ENCODE results near the gene PRIMPOL.
"Not testable (repeated sequence)": the region's sequence is repeated elsewhere in the genome, so short reads cannot be mapped to it uniquely, and the experiment has no call there.

The PRIMPOL gene, protein sequence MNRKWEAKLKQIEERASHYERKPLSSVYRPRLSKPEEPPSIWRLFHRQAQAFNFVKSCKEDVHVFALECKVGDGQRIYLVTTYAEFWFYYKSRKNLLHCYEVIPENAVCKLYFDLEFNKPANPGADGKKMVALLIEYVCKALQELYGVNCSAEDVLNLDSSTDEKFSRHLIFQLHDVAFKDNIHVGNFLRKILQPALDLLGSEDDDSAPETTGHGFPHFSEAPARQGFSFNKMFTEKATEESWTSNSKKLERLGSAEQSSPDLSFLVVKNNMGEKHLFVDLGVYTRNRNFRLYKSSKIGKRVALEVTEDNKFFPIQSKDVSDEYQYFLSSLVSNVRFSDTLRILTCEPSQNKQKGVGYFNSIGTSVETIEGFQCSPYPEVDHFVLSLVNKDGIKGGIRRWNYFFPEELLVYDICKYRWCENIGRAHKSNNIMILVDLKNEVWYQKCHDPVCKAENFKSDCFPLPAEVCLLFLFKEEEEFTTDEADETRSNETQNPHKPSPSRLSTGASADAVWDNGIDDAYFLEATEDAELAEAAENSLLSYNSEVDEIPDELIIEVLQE

DNA sequence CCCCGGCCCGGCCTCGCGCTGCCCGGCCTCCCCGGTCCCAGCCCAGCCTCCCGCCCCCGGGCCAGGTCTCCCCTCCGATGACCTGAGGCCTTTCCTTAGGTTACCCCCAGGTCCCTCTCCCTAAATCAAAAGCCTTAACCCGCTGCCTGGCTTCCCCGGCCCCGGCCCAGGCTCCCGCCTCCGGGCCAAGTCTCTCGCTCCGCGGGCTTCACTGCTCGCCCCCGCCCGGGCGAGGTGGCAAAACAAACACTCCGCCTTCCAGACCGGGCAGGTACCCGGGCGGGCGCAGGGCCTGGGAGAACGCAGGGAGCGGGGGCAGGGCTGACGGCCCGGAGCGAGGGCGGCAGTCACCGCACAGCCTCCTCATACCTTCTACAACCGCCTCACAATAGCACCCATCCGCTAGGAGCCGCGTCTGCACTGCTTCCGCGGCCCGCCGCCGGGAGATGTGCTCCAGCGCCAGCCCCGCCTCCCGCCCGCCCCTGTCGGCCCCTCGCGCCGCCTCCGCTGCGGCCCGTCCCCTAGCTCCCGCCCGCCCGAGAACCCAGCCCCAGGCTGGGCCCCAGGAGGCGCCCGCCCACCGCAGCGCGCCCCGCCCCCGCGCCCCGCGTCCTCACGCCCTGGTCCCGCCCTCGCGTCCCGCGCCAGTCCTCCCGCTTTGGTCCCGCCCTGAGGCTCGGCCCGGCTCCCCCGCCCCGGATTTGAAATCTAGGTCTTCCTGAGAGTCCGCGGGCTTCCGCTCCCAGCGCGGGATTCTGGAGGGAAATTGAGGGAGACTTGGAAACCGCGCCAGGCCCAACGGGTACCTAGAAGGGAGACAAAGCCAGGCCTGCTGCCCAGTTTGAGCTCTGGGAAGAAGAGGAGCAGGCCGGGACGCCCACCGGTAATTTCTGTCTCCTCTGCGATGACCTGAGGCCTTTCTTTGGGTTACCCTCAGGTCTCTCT, at the start of gene PRIMPOL, which contains the start of gene CASP3:
Gene PRIMPOL, plus strand, starts transcription at position 713 of the 945 bp plus-strand sequence. CDS start 7,403 bp downstream, outside the sequence.
Gene CASP3, minus strand, starts transcription at position 422 of the 945 bp plus-strand sequence. CDS start 10,994 bp downstream, outside the sequence.
- DNase-seq = peak; percentile 81

DNA sequence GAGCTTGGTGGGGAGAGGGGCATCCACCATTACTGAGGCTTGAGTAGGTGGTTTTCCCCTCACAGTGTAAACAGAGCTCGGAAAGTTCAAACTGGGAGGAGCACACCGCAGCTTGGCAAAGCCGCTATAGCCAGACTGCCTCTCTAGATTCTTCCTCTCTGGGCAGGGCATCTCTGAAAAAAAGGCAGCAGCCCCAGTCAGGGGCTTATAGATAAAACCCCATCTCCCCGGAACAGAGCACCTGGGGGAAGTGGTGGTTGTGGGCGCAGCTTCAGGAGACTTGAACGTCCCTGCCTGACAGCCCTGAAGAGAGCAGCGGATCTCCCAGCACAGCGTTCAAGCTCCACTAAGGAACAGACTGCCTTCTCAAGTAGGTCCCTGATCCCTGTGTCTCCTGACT, 48.6 kb upstream of the PRIMPOL start:
- not testable (repeated sequence) for DNase-seq

DNA sequence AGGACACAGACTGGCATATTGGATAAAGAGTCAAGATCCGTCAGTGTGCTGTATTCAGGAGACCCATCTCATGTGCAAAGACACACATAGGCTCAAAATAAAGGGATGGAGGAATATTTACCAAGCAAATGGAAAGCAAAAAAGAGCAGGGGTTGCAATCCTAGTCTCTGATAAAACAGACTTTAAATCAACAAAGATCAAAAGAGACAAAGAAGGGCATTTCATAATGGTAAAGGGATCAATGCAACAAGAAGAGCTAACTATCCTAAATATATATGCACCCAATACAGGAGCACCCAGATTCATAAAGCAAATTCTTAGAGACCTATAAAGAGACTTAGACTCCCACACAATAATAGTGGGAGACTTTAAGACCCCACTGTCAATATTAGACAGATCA, 46.7 kb upstream of the PRIMPOL start:
- not testable (repeated sequence) for DNase-seq

GRCh38 chr4:184607429-184607828, 42.1 kb upstream of the PRIMPOL start:
- not testable (repeated sequence) for DNase-seq

DNA sequence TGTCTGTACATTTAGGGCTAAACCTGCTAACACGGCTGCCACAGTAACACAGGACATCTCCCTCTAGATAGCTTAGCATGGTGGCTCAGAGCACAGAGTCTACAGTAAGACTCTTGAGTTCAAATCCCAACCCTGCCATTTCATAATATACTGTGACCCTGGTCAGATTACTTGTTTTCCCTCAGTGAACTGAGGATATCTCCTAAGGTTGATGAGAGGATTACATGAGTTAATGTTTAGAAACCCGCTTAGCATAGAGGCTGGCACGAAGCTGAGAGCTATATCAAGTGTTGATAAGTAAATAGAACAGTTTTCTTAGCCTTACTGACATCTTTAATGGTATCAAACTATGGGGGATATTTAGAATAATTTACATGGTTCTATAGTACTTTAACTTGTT, 37.5 kb upstream of the PRIMPOL start:
- no peak for DNase-seq

DNA sequence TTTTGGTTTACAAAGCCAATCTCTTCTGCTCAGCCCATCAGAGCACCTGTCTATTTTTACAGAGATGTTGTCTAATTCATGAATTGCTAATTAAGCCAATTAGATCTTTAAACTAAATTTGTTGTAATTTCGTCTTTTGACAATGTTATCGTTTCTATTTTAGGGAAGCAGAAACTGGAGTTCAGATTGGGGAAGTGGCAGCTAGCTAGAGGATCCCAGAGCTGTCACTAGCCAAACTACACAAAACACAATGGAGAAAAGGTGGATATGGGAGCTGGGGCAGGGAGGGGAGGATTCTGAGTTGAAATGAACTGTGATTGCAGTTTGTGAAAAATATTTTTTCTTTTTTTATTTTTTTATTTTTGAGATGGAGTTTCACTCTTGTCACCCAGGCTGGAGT, 36.1 kb upstream of the PRIMPOL start:
- DNase-seq = no peak

DNA sequence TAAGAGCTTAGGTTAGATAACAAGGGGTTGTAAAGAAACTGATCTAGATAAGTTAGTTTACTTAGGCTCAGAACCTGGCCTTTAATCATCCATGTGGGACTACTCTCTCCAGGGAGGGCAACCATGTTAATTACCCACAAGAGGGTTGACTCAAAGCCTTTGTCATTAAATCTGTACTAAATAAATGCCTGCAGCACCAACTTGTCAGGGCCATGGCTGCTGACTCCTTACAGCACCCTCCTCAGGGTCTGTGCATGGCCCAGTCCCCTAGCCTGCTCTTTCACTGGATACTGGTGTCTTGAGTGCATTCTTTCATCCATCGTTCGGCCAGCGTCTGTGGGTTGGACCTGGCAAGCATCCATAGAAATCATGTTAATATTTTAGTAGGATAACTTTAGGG, 35.0 kb upstream of the PRIMPOL start:
- no peak for DNase-seq

GRCh38 chr4:184616168-184616567, 33.4 kb upstream of the PRIMPOL start:
- DNase-seq = not testable (repeated sequence)

- DNase-seq = no peak
These were observed 32.6 kb upstream of the PRIMPOL start for GRCh38 chr4:184616633-184617551.

GRCh38 chr4:184617600-184618196, 31.8 kb upstream of the PRIMPOL start:
- DNase-seq = no peak

- DNase-seq = no peak
These were observed 29.2 kb upstream of the PRIMPOL start for GRCh38 chr4:184620212-184620867.

- DNase-seq = no peak
These were observed 28.0 kb upstream of the PRIMPOL start for GRCh38 chr4:184621518-184621917.

DNA sequence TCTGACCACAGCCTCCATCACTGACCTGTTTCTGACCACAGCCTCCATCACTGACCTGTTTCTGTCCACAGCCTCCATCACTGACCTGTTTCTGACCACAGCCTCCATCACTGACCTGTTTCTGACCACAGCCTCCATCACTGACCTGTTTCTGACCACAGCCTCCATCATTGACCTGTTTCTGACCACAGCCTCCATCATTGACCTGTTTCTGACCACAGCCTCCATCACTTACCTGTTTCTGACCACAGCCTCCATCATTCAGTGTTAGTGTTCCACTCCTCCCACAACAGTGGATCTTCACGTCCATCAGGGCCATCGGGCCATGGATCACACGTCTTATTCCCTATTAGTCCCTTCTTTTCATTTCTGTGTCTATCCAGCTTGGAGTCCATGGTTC, 25.0 kb upstream of the PRIMPOL start:
- not testable (repeated sequence) for DNase-seq

DNA sequence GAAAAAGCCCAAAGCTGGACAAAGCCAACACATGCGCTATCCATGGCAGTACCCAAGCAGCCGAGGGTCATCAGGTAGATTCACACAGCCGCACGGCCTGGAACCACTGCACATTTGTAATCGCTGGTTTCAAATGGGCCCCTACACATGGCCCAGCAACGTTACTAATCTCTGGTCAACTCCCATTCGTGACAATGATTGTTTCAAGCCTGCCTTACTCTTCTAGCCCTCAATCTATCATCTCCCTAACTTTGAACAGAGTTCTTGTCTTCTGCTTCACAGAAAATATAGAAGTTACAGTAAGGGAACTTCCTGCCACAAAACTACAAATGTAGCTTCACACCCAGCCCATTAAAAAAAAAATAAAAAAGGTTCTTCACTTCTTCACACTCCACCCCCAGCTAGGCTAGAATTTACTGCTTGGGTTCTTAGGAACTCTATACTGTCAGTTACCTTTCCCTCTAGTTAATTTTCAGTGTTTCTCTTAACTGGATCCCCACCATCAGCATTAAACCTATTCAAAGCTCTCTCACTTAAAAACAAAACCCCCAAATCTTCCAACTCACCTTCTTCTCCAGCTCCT, 24.5 kb upstream of the PRIMPOL start:
- DNase-seq = no peak

DNA sequence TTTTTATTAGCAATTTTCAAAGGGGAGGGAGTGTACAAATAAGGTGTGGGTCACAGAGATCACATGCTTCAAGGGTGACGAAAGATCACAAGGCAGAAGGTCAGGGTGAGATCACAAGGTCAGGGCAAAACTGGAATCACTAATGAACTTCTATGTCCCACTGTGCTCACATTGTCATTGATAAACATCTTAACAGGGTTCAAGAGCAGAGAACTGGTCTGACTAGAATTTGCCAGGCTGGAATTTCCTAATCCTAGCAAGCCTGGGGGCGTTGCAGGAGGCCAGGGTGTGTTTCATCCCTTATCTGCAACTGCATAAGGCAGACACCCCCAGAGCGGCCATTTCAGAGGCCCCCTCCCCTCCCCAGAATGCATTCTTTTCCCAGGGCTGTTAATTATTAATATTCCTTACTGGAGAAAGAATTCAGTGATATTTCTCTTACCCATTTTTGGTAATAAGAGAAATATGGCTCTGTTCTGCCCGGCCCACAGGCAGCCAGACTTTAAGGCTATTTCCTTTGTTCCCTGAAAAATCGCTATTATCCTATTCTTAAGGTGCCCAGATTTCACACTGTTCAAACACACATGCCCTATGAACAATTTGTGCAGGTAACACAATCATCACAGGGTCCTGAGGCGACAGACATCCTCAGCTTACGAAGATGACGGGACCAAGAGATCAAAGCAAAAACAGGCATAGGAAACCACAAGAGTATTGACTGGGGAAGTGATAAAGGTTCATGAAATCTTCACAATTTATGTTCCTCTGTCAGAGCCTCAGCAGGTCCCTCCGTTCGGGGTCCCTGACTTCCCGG, 23.5 kb upstream of the PRIMPOL start:
- not testable (repeated sequence) for DNase-seq

DNA sequence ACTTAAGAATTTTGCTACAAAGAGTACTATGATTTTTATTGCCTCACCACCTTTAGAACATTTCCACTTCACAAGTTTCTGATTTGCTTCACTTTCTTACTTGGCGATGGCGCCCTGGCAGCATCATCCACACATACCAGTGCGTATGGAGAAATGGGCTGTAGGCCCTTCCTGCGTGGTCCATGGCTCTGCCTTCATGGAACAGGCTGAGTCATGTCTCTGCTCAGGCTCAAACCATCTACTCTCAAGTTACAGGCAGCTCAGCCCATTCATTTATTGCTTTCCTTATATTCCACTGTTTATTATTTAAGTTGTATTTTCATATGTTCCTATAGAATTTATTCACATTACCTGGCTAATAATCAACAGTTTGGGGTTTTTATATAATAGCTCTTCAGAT, 21.4 kb upstream of the PRIMPOL start:
- DNase-seq = no peak

- DNase-seq = no peak
These were observed 16.7 kb upstream of the PRIMPOL start for GRCh38 chr4:184632842-184633241.

DNA sequence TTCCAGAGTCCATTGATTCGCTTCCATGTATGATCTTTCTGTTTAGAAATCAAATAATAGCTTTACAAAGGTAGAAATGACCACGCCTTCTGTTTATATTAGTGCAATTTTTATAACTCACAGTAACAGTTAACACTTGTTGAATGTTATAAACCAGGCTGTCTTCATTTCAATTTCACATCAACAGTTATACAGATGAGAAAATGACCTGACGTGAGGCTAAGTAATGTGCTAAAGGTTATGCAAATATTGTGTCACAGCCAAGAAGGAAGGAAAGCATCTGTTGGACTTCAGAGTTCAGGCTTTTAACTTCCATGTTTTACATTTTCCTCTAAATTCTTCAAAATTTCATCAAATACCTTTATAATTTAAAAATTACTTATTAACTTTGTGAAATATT, 14.2 kb upstream of the PRIMPOL start:
- no peak for DNase-seq

DNA sequence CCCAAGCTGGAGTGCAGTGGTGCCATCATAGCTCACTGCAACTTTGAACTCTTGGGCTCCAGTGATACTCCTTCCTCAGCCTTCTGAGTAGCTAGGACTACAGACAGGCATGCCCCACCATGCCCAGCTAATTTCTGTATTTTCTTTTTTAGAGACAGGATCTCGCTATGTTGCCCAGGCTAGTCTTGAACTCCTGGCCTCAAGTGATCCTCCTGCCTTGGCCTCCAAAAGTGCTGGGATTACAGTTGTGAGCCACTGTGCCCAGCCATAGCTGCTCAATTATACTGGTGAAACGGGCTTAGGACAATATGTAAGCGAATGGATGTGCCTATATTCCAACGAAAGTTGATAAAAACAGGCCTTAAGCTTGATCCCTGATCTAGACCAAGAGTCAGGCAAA, 13.4 kb upstream of the PRIMPOL start:
- no peak for DNase-seq

GRCh38 chr4:184636897-184637296, 12.6 kb upstream of the PRIMPOL start:
- DNase-seq = no peak

Measured in NCI-H1694 (cell line).